Heart left ventricle (tissue), 11 donors: ENCODE measurements around the gene ZNF44. TPM values are rescaled to one million over a fixed set of nuclear protein-coding genes. Genes with fewer than 3 reads are reported as not detected.

Experiments used
- polyA plus RNA-seq, 2 donors: library from polyadenylated mRNA; stranded (reverse); fragments of 200-250 nt; gene quantifications; one replicate each; pipeline ENCODE4 v1.2.3, GENCODE V29; 2013
- total RNA-seq, 9 donors: library from RNA; depleted of rRNA in 2 of 9; stranded (reverse); fragments of >200 nt in 2 of 9; fragmentation: NEBNext Ultra II Directional in 3 of 9; extraction: Animal tissue kit (Norgen Biotek cat#: 25700) in 3 of 9; gene quantifications; one replicate each; pipeline versions ENCODE4 v1.1.0 to v1.2.4, GENCODE V29; 2016 to 2023
- donor health status: ischemic (EF 13 %, LVEDD 7.1; RV severe dilation, severe dysfunction).
- donor health status: healthy with polysubstance abuse.
- donor health status: DM: no; HTN: yes; CAD: no.
- donor health status: DM: no; HTN: no; CAD: no.
- donor health status: ischemic (EF 25% LVEDD 5.7; RV mildly dilated, moderate dysfunction).
- donor health status: healthy.
- donor health status: DM: yes; HTN: yes; CAD: no.
- donor health status: PGD.
- donor health status: nonischemic (EF 23%, LVEDD 6.1; RV moderate dilation, normal function).

The ZNF44 gene
- total and polyA plus RNA-seq, 11 donors, result 4.3 to 13.7 (median 9.0) TPM

Other genes with a start within 250 kb of the ZNF44 start
- gene ZNF878, start 241.9 kb downstream of the ZNF44 start, total RNA-seq, result under 1 TPM in 4 of 9 donors, not detected in 5; 0.16 to 0.24 (median 0.22) TPM
- gene ZNF878, start 241.9 kb downstream of the ZNF44 start, polyA plus RNA-seq, result under 1 TPM; 0.11 to 0.23 TPM
- gene ZNF844, start 230.2 kb downstream of the ZNF44 start, total RNA-seq, result 10 to 100 TPM in 7 of 9 donors, 1 to 10 TPM in 2; 7.5 to 24.3 (median 13.8) TPM
- 1 to 10 TPM; 3.6 to 6.3 TPM for gene ZNF844, start 230.2 kb downstream of the ZNF44 start, polyA plus RNA-seq
- 1 to 10 TPM in 5 of 9 donors, under 1 TPM in 1, not detected in 3; 0.63 to 2.7 (median 1.4) TPM for gene ZNF20, start 154.5 kb downstream of the ZNF44 start, total RNA-seq
- 1 to 10 TPM; 1.2 to 1.6 TPM for gene ZNF20, start 154.5 kb downstream of the ZNF44 start, polyA plus RNA-seq
- gene ZNF625, start 138.1 kb downstream of the ZNF44 start, total RNA-seq, result 1 to 10 TPM; 3.1 to 7.2 (median 4.5) TPM
- 1 to 10 TPM in 1 of 2 donors, under 1 TPM in 1; 1.00 to 1.7 TPM for gene ZNF625, start 138.1 kb downstream of the ZNF44 start, polyA plus RNA-seq
- gene ZNF136, start 131.8 kb downstream of the ZNF44 start, total RNA-seq, result 1 to 10 TPM; 2.7 to 7.5 (median 4.8) TPM
- 1 to 10 TPM; 2.9 to 3.1 TPM for gene ZNF136, start 131.8 kb downstream of the ZNF44 start, polyA plus RNA-seq
- gene ZNF563, start 38.8 kb upstream of the ZNF44 start, total RNA-seq, result 1 to 10 TPM; 1.5 to 6.9 (median 3.8) TPM
- gene ZNF563, start 38.8 kb upstream of the ZNF44 start, polyA plus RNA-seq, result 1 to 10 TPM; 1.9 to 2.8 TPM
- gene ZNF442, start 70.8 kb upstream of the ZNF44 start, total RNA-seq, result 1 to 10 TPM; 1.1 to 4.3 (median 3.6) TPM
- gene ZNF442, start 70.8 kb upstream of the ZNF44 start, polyA plus RNA-seq, result under 1 TPM; 0.80 to 0.91 TPM
- 1 to 10 TPM; 1.5 to 3.9 (median 2.1) TPM for gene ZNF799, start 106.4 kb upstream of the ZNF44 start, total RNA-seq
- 1 to 10 TPM; 1.8 to 2.2 TPM for gene ZNF799, start 106.4 kb upstream of the ZNF44 start, polyA plus RNA-seq
- gene ZNF443, start 146.1 kb upstream of the ZNF44 start, total RNA-seq, result 1 to 10 TPM; 1.5 to 3.6 (median 2.1) TPM
- gene ZNF443, start 146.1 kb upstream of the ZNF44 start, polyA plus RNA-seq, result 1 to 10 TPM; 1.4 TPM
- gene ZNF709, start 189.9 kb upstream of the ZNF44 start, total RNA-seq, result 1 to 10 TPM in 8 of 9 donors, under 1 TPM in 1; 0.89 to 2.9 (median 1.7) TPM
- 1 to 10 TPM; 1.3 TPM for gene ZNF709, start 189.9 kb upstream of the ZNF44 start, polyA plus RNA-seq